Measurements from ENCODE around the gene LSP1.

DNA sequence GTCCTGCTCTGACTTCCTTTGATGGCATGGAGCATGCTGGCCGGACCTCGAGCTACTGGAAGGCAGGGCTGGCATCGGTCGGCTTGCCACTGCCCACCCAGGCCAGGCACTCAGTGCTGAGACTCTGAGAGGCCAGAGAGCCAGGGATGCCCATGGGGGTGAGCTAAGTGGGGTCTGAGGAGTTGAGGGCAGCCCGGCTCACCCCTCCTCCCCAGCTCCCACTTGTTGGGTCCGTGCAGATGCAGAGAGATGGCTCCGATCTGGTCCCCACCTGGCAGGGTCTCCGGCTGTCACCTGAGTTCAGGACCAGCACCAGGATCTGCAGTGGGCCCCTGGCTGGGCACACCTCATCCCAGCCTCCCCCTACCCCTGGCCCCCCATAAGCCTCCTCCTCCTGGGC lies 13.3 kb downstream of the LSP1 start:
- TF ChIP-seq POLR2A (IDR thresholded peaks at IDR 0.05; ENCODE audit: low read length) = no peak
- no peak for TF ChIP-seq GATA1 (IDR thresholded peaks at IDR 0.05; ENCODE audit: low read depth, low read length)
